IPS-18a (cell line): ENCODE data around the gene GSN.
"Not testable (repeated sequence)": the region's sequence is repeated elsewhere in the genome, so short reads cannot be mapped to it uniquely, and the experiment has no call there.

Experiments
- H3K27ac ChIP-seq: one replicate; pipeline ENCODE4 v1.5.1; 2013; ENCODE audit warnings: low read length
- H3K27me3 ChIP-seq: one replicate; pipeline ENCODE4 v1.6.1; 2013; ENCODE audit warnings: mild to moderate bottlenecking, low read length; ENCODE audit not compliant: control insufficient read depth, insufficient read depth
- H3K36me3 ChIP-seq: one replicate; pipeline ENCODE4 v1.6.1; 2013; ENCODE audit warnings: low read depth, low read length; ENCODE audit not compliant: control insufficient read depth
- H3K4me1 ChIP-seq: one replicate; pipeline ENCODE4 v1.6.1; 2013; ENCODE audit warnings: low read depth, low read length; ENCODE audit not compliant: control insufficient read depth
- H3K4me3 ChIP-seq: one replicate; pipeline ENCODE4 v1.5.1; 2013; ENCODE audit warnings: low read length
- H3K9ac ChIP-seq: one replicate; pipeline ENCODE4 v1.6.1; 2013; ENCODE audit warnings: mild to moderate bottlenecking, low read length, moderate library complexity
- H3K9me3 ChIP-seq: one replicate; pipeline ENCODE4 v1.6.1; 2013; ENCODE audit warnings: low read depth, low read length; ENCODE audit not compliant: control insufficient read depth

The GSN gene

GRCh38 chr9:121285835-121286687, 18.1 kb downstream of the GSN start:
- H3K27me3 ChIP-seq = peaks cover 65% of the 10 kb centered on the region
- H3K9ac ChIP-seq = no peak overlapping the region
- no peaks in the 10 kb centered on the region for H3K9me3 ChIP-seq
- H3K4me1 ChIP-seq = peaks cover 43% of the 10 kb centered on the region
- no peaks in the 10 kb centered on the region for H3K36me3 ChIP-seq
- H3K27ac ChIP-seq = no peak overlapping the region
- peak overlapping the region; percentile 38 for H3K4me3 ChIP-seq

- H3K36me3 ChIP-seq = no peaks in the 10 kb centered on the region
- H3K9ac ChIP-seq = no peak overlapping the region
- peaks cover 59% of the 10 kb centered on the region for H3K27me3 ChIP-seq
- H3K27ac ChIP-seq = no peak overlapping the region
- H3K4me1 ChIP-seq = peaks cover 43% of the 10 kb centered on the region
- peak overlapping the region; percentile 38 for H3K4me3 ChIP-seq
- H3K9me3 ChIP-seq = no peaks in the 10 kb centered on the region
These were observed 18.7 kb downstream of the GSN start for GRCh38 chr9:121286688-121286972.

- Histone ChIP-seq H3K4me3 (peak overlapping the region; percentile 46), H3K4me1 (peaks cover 43% of the 10 kb centered on the region), H3K9ac (peak overlapping the region; percentile 20), H3K27me3 (peaks cover 55% of the 10 kb centered on the region), H3K36me3 (no peaks in the 10 kb centered on the region), H3K9me3 (no peaks in the 10 kb centered on the region), H3K27ac (no peak overlapping the region)
These were observed 19.2 kb downstream of the GSN start for GRCh38 chr9:121286973-121287741.

GRCh38 chr9:121288673-121289025, 20.7 kb downstream of the GSN start:
- Histone ChIP-seq H3K4me1 (peaks cover 43% of the 10 kb centered on the region), H3K36me3 (no peaks in the 10 kb centered on the region), H3K27ac (no peak overlapping the region), H3K9ac (no peak overlapping the region), H3K4me3 (no peak overlapping the region), H3K9me3 (no peaks in the 10 kb centered on the region), H3K27me3 (peaks cover 44% of the 10 kb centered on the region)

DNA sequence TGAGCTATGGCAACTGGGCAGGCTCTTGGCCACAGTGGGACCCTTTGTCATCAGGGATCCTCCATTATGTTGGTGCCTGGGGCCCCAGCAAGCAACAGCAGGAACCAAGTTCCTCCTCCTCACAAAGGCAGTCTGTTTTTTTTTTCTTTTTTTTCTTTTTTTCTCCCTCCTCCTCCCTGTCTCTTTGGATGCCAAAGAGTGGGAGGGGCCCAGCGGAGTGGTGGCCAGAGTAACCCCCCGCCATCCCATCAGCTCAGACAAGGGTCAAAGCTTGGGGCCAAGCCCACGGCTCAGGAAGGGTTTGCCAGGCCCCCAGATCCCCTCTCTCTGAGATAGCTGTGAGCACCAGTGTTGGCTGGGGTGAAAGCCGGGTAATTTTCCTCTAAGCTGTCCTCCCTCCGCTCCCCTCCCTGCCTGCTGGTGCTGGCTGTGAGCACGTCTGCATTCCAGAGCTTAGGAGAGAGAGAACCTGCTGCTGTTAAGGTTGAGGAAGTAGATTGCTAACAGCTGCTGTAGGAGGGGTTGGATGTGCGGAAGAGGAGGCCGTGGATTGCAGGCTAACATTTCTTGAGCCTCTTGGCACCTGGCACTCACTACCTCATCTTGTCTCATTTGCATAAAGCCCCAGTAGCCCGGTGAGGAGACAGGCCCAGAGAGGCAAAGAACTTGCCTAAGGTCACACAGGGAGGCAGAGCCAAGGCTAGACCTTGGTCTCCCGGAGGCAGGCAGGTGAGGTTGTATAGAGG, 21.2 kb downstream of the GSN start:
- Histone ChIP-seq H3K4me3 (no peak overlapping the region), H3K9ac (no peak overlapping the region), H3K9me3 (no peaks in the 10 kb centered on the region), H3K27ac (no peak overlapping the region), H3K4me1 (peaks cover 43% of the 10 kb centered on the region), H3K36me3 (no peaks in the 10 kb centered on the region), H3K27me3 (peaks cover 39% of the 10 kb centered on the region)

DNA sequence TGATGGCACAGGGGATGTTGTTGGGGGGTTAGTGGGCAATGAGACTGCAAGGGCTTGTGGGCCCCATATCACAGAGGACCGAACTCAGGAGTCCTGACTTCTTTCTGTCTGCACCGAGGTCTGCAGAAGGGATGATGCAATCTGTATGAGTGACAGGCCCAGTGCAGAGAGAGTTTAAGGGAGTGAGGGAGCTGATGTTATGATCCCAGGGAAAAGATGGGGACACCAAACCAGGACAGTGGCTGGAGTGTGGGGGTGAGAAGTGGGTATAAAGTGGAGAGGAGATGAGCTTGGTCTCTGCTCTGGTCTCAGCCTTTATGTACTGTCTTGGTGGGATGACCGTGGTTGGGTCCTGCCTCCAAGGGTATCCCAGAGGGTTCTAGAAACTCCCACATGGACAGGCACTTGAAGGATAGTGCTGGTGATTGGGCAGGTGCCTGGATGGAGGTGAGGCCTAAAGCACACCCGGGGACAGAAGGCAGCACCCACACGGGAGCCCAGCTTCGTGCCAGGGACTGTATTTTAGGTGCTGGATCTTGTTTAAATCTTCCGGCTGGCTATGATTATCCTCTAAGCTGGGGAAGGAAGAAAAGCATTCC, 21.9 kb downstream of the GSN start:
- no peak overlapping the region for H3K9ac ChIP-seq
- H3K4me3 ChIP-seq = no peak overlapping the region
- H3K9me3 ChIP-seq = no peaks in the 10 kb centered on the region
- H3K4me1 ChIP-seq = peaks cover 43% of the 10 kb centered on the region
- no peak overlapping the region for H3K27ac ChIP-seq
- H3K36me3 ChIP-seq = no peaks in the 10 kb centered on the region
- H3K27me3 ChIP-seq = peaks cover 32% of the 10 kb centered on the region

GRCh38 chr9:121291536-121291935, 23.6 kb downstream of the GSN start:
- Histone ChIP-seq H3K4me1 (peaks cover 34% of the 10 kb centered on the region), H3K27me3 (peaks cover 19% of the 10 kb centered on the region)
- not testable (repeated sequence) for H3K9me3 ChIP-seq, H3K4me3 ChIP-seq, H3K36me3 ChIP-seq, H3K27ac ChIP-seq, H3K9ac ChIP-seq

GRCh38 chr9:121292051-121292450, 24.1 kb downstream of the GSN start:
- Histone ChIP-seq H3K36me3 (no peaks in the 10 kb centered on the region), H3K27me3 (peaks cover 19% of the 10 kb centered on the region), H3K4me1 (peaks cover 29% of the 10 kb centered on the region), H3K9me3 (no peaks in the 10 kb centered on the region), H3K27ac (no peak overlapping the region), H3K9ac (no peak overlapping the region), H3K4me3 (no peak overlapping the region)

- Histone ChIP-seq H3K9ac (no peak overlapping the region), H3K4me1 (peaks cover 25% of the 10 kb centered on the region), H3K4me3 (no peak overlapping the region), H3K36me3 (no peaks in the 10 kb centered on the region), H3K27me3 (peaks cover 18% of the 10 kb centered on the region), H3K9me3 (no peaks in the 10 kb centered on the region), H3K27ac (no peak overlapping the region)
These were observed 24.9 kb downstream of the GSN start for GRCh38 chr9:121292801-121293241.

- H3K9ac ChIP-seq = no peak overlapping the region
- no peaks in the 10 kb centered on the region for H3K36me3 ChIP-seq
- H3K27me3 ChIP-seq = peaks cover 6% of the 10 kb centered on the region
- H3K9me3 ChIP-seq = no peaks in the 10 kb centered on the region
- no peak overlapping the region for H3K27ac ChIP-seq
- no peak overlapping the region for H3K4me3 ChIP-seq
- H3K4me1 ChIP-seq = peaks cover 25% of the 10 kb centered on the region
These were observed 26.3 kb downstream of the GSN start for GRCh38 chr9:121294151-121294743.
